Fibroblast of pulmonary artery (primary cell): ENCODE results near the gene CACNA2D4.

Source experiments
- DNase-seq: peaks from one replicate; pipeline ENCODE4 v3.0.0-alpha.2; 2010; ENCODE audit warnings: low read depth
- H3K4me3 ChIP-seq: replicated peaks from 2 replicates; pipeline ENCODE4 v1.5.1; 2011; ENCODE audit warnings: low read depth, mild to moderate bottlenecking, control low read depth, low read length, moderate library complexity
- CTCF ChIP-seq: IDR thresholded peaks from 2 replicates; pipeline ENCODE4 v1.5.1; 2011; ENCODE audit warnings: mild to moderate bottlenecking, control low read depth, low read length, inconsistent platforms; ENCODE audit errors: missing control alignments

CACNA2D4 gene

GRCh38 chr12:1922075-1922709 is 3.7 kb upstream of the CACNA2D4 start:
- no peak overlapping the region for H3K4me3 ChIP-seq
- no peak for TF ChIP-seq CTCF
- DNase-seq = no peak

DNA sequence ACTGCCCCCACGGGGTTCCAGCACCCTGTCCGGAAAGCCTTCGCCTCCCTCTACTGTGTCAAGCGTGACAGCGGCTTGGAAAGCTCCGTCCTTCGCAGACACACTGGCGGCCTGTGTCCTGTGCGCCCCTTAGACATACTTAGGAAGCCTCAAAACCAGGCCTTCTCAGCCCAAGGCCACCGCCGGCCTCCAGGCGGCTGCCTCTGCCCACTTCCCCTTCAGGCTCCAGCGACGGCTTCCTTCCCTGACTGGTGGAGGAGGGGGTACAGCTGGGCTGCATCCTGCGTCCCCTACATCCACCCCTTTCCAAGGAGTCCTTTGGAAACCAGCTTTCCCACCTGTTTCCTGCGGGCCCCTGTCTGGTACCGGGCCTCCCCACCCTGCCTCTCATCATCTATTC is 2.5 kb upstream of the CACNA2D4 start:
- no peak for TF ChIP-seq CTCF
- no peak for DNase-seq
- no peak overlapping the region for H3K4me3 ChIP-seq

DNA sequence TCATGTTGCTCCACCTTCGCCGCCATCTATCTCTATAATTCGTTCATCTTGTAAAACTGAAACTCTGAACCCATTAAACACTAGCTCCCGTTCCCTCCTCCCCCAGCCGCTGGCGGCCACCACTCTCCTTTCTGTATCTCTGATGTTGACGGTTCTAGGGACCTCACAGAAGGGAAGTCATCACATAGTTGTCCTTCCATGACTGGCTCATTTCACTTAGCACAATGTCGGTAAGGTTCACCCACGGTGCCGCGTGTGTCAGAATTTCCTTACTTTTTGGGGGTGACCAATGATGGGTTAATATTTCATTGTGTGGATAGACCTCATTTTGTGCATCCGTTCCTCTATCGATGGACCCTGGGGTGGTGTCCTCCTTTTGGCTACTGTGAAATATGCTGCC is 2.0 kb upstream of the CACNA2D4 start:
- no peak for DNase-seq
- TF ChIP-seq CTCF = no peak
- H3K4me3 ChIP-seq = no peak overlapping the region

GRCh38 chr12:1919763-1920162 is 1.3 kb upstream of the CACNA2D4 start:
- no peak overlapping the region for H3K4me3 ChIP-seq
- no peak for TF ChIP-seq CTCF
- DNase-seq = no peak

DNA sequence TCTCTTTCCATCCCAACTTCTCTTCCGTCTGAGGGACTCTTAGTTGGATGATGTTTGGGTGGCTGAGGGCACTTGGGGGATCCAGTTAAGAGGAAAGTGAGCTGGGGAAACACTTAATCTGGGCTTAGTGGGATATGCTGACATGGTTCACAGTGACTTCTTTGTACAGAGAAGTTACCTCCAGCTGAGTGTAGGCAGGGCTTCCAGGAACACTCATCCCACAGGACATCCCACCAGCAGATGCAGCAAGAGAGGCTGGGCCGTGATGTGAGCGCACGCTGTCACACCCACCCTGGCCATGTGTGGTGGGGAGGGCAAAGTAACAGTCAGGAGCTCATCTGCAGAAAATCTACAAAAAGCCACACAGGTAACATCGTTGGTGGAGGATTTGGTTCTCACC is 832 bp upstream of the CACNA2D4 start:
- TF ChIP-seq CTCF = no peak
- H3K4me3 ChIP-seq = no peak overlapping the region
- DNase-seq = no peak

DNA sequence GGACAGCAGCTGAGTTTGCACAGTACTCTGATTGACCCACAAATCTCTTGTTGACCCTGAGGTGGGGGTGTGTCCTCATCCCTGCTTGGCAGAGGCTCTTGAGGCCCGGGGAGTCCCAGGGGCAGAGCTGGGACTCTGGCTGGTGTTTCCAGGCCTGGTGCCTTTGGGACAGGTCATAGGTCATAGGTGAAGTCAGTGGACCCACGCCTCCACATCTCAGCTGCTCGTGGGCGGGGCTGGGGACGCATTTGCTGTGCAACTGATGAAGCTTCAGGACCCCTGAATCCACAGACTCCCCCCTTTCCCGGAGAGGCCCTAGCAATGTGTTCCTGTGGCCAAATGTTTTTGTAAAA is 408 bp upstream of the CACNA2D4 start:
- no peak for TF ChIP-seq CTCF
- no peak for DNase-seq
- no peak overlapping the region for H3K4me3 ChIP-seq
